IMR-90 (cell line): ENCODE results near the gene FAM184A. TPM values are rescaled to one million over a fixed set of nuclear protein-coding genes. Genes with fewer than 3 reads are reported as not detected.

Experiments used
- ATAC-seq: fragments of 200-7000 bp; cut with Tn5 transposase; 2 replicates; pipeline ENCODE4 v1.9.1; 2020; ENCODE audit warnings: low read depth, mild to moderate bottlenecking, moderate library complexity
- BruUV-seq: library from RNA; stranded (reverse); fragments of 400-500 nt; replicated peaks from 2 replicates; lab custom pipeline; 2021; lab: Mats Ljungman, UMichigan
- CTCF ChIA-PET: fragments of 300-600 bp; formaldehyde crosslinking; extraction: SDS; loops from one replicate; lab custom pipeline; 2021; ENCODE audit warnings: antibody characterized with exemption; lab: Yijun Ruan, JAX
- POLR2A ChIA-PET: fragments of 300-600 bp; sonication (Branson Sonifier 250); formaldehyde crosslinking; loops from one replicate; lab custom pipeline; 2022; ENCODE audit warnings: antibody characterized with exemption; ENCODE audit not compliant: unreplicated experiment; lab: Charles Lee
- DNase-seq: peaks from one replicate; pipeline ENCODE4 v3.0.0; 2013
- H2AFZ ChIP-seq: replicated peaks from 2 replicates; pipeline ENCODE3; 2013; ENCODE audit warnings: low read length, mild to moderate bottlenecking; ENCODE audit not compliant: poor library complexity
- H2AK5ac ChIP-seq: 2 replicates; pipeline ENCODE4 v1.6.1; 2013; ENCODE audit warnings: low read depth, low read length, inconsistent platforms
- H2AK9ac ChIP-seq: replicated peaks from 2 replicates; pipeline ENCODE3; 2013; ENCODE audit warnings: mild to moderate bottlenecking, low read depth, low read length, moderate library complexity; ENCODE audit not compliant: poor library complexity
- H2BK120ac ChIP-seq: 2 replicates; pipeline ENCODE4 v1.6.1; 2013; ENCODE audit warnings: low read depth, low read length, inconsistent platforms
- H2BK15ac ChIP-seq: 3 replicates; pipeline ENCODE4 v1.6.1; 2013; ENCODE audit warnings: low read depth, low read length, inconsistent platforms
- H2BK20ac ChIP-seq: 2 replicates; pipeline ENCODE4 v1.6.1; 2013; ENCODE audit warnings: low read depth, mild to moderate bottlenecking, inconsistent platforms, low read length, moderate library complexity
- H2BK5ac ChIP-seq: 2 replicates; pipeline ENCODE4 v1.6.1; 2013; ENCODE audit warnings: mild to moderate bottlenecking, low read depth, low read length, inconsistent platforms; ENCODE audit not compliant: poor library complexity, severe bottlenecking
- H3K14ac ChIP-seq: replicated peaks from 2 replicates; pipeline ENCODE4 v1.6.1; 2013; ENCODE audit warnings: low read depth, low read length, inconsistent platforms
- H3K18ac ChIP-seq: 2 replicates; pipeline ENCODE4 v1.6.1; 2013; ENCODE audit warnings: low read depth, low read length, control low read depth
- H3K23ac ChIP-seq: 2 replicates; pipeline ENCODE4 v1.6.1; 2013; ENCODE audit warnings: low read depth, low read length, inconsistent platforms
- H3K27ac ChIP-seq: 2 replicates; pipeline ENCODE4 v1.5.1; 2013; ENCODE audit warnings: mild to moderate bottlenecking, control low read depth, low read length; ENCODE audit not compliant: insufficient read depth
- H3K27me3 ChIP-seq: 2 replicates; pipeline ENCODE4 v1.6.1; 2013; ENCODE audit warnings: low read length; ENCODE audit not compliant: control insufficient read depth, insufficient read depth
- H3K36me3 ChIP-seq: 2 replicates; pipeline ENCODE4 v1.6.1; 2013; ENCODE audit warnings: low read length, mixed read lengths; ENCODE audit not compliant: control insufficient read depth, insufficient read depth
- H3K4ac ChIP-seq: 2 replicates; pipeline ENCODE4 v1.6.1; 2013; ENCODE audit warnings: low read depth, low read length, inconsistent platforms
- H3K4me1 ChIP-seq: 2 replicates; pipeline ENCODE4 v1.6.1; 2013; ENCODE audit warnings: low read length, mixed read lengths; ENCODE audit not compliant: control insufficient read depth, insufficient read depth
- H3K4me2 ChIP-seq: 2 replicates; pipeline ENCODE4 v1.6.1; 2013; ENCODE audit warnings: low read depth, mild to moderate bottlenecking, control low read depth, low read length, moderate library complexity
- H3K4me3 ChIP-seq: 2 replicates; pipeline ENCODE4 v1.5.1; 2013; ENCODE audit warnings: low read depth, mild to moderate bottlenecking, control low read depth, low read length, moderate library complexity; ENCODE audit not compliant: insufficient read depth
- H3K56ac ChIP-seq: 2 replicates; pipeline ENCODE4 v1.6.1; 2013; ENCODE audit warnings: low read length, inconsistent platforms; ENCODE audit not compliant: insufficient read depth; ENCODE audit errors: extremely low read depth
- H3K79me1 ChIP-seq, 2 experiments: 2 replicates each; pipeline ENCODE4 v1.6.1; 2013; ENCODE audit warnings: low read length in 2 of 2, inconsistent platforms in 1 of 2, low read depth in 1 of 2
- H3K9ac ChIP-seq: 2 replicates; pipeline ENCODE4 v1.6.1; 2013; ENCODE audit warnings: low read depth, low read length, control low read depth
- H3K9me1 ChIP-seq: 2 replicates; pipeline ENCODE4 v1.6.1; 2013; ENCODE audit warnings: low read length, inconsistent platforms; ENCODE audit not compliant: insufficient read depth
- H3K9me3 ChIP-seq: 2 replicates; pipeline ENCODE4 v1.6.1; 2013; ENCODE audit warnings: low read length; ENCODE audit not compliant: control insufficient read depth, insufficient read depth
- H4K20me1 ChIP-seq: 2 replicates; pipeline ENCODE4 v1.6.1; 2013; ENCODE audit warnings: low read length, inconsistent platforms; ENCODE audit not compliant: insufficient read depth
- H4K5ac ChIP-seq: 2 replicates; pipeline ENCODE4 v1.6.1; 2013; ENCODE audit warnings: mild to moderate bottlenecking, low read depth, low read length, control low read depth
- H4K8ac ChIP-seq, 2 experiments: 2 replicates each; pipeline ENCODE4 v1.6.1; 2013; ENCODE audit warnings: low read depth in 2 of 2, low read length in 2 of 2, control low read depth in 1 of 2, inconsistent platforms in 1 of 2
- H4K91ac ChIP-seq: 2 replicates; pipeline ENCODE4 v1.6.1; 2013; ENCODE audit warnings: low read depth, low read length, inconsistent platforms; ENCODE audit not compliant: insufficient read depth
- BHLHE40 ChIP-seq: fragments of 150-350 bp; IDR thresholded peaks from 2 replicates; pipeline ENCODE4 v1.6.1; 2016; ENCODE audit warnings: mild to moderate bottlenecking, low read depth, low read length
- CEBPB ChIP-seq: IDR thresholded peaks from 2 replicates; pipeline ENCODE4 v1.6.1; 2012; ENCODE audit warnings: low read depth, low read length, improper control_type of control experiment
- CHD1 ChIP-seq: IDR thresholded peaks from 2 replicates; pipeline ENCODE4 v1.6.1; 2012; ENCODE audit warnings: low read depth, low read length, improper control_type of control experiment
- CTCF ChIP-seq: conservative IDR thresholded peaks from 2 replicates; pipeline ENCODE4 v1.5.1; 2012; ENCODE audit warnings: mild to moderate bottlenecking, low read depth, low read length, improper control_type of control experiment
- FOS ChIP-seq: fragments of 150-350 bp; IDR thresholded peaks from 2 replicates; pipeline ENCODE4 v1.6.1; 2016; ENCODE audit warnings: low read depth, low read length
- MAFK ChIP-seq: IDR thresholded peaks from 2 replicates; pipeline ENCODE4 v1.6.1; 2012; ENCODE audit warnings: low read depth, low read length, improper control_type of control experiment
- MAZ ChIP-seq: IDR thresholded peaks from 2 replicates; pipeline ENCODE4 v1.6.1; 2012; ENCODE audit warnings: low read depth, mild to moderate bottlenecking, low read length, improper control_type of control experiment, moderate library complexity, borderline replicate concordance
- MXI1 ChIP-seq: IDR thresholded peaks from 2 replicates; pipeline ENCODE4 v1.6.1; 2012; ENCODE audit warnings: low read depth, mild to moderate bottlenecking, low read length, moderate library complexity, borderline replicate concordance
- NFE2L2 ChIP-seq: fragments of 150-350 bp; IDR thresholded peaks from 2 replicates; pipeline ENCODE4 v1.6.1; 2016; ENCODE audit warnings: low read depth, mild to moderate bottlenecking, low read length
- POLR2A ChIP-seq: IDR thresholded peaks from 2 replicates; pipeline ENCODE4 v1.6.1; 2012; ENCODE audit warnings: mild to moderate bottlenecking, low read depth, low read length
- RAD21 ChIP-seq: IDR thresholded peaks from 2 replicates; pipeline ENCODE4 v1.6.1; 2012; ENCODE audit warnings: low read length, improper control_type of control experiment
- RCOR1 ChIP-seq: IDR thresholded peaks from 2 replicates; pipeline ENCODE4 v1.6.1; 2012; ENCODE audit warnings: mild to moderate bottlenecking, low read length, improper control_type of control experiment; ENCODE audit not compliant: insufficient replicate concordance
- RFX5 ChIP-seq: IDR thresholded peaks from 2 replicates; pipeline ENCODE4 v1.8.0; 2012; ENCODE audit warnings: low read depth, mild to moderate bottlenecking, low read length, moderate library complexity
- SMC3 ChIP-seq: fragments of 150-350 bp; IDR thresholded peaks from 2 replicates; pipeline ENCODE4 v1.6.1; 2016; ENCODE audit warnings: low read depth, mild to moderate bottlenecking, antibody characterized with exemption, low read length, moderate library complexity
- WGBS, 2 experiments: methylation state at CpG; one replicate each; pipeline versions ENCODE4 v1.1.5 to v1.1.7; 2013; ENCODE audit warnings: missing lambda C conversion rate in 2 of 2; ENCODE audit not compliant: insufficient read length in 1 of 2; ENCODE audit errors: extremely low coverage in 2 of 2; 5-methylcytosine and 5-hydroxymethylcytosine counted together
- dilution Hi-C: fragments of 300-500 bp; cut with HindIII; formaldehyde crosslinking; loops from one replicate; pipeline ENCODE4 v1.14.3; 2018; ENCODE audit warnings: low sequenced_read_pairs; ENCODE audit not compliant: unreplicated experiment
- in situ Hi-C: fragments of 300-500 bp; cut with MboI; formaldehyde crosslinking; loops from 3 replicates; pipeline ENCODE4 v1.14.3; 2019; ENCODE audit warnings: low sequenced_read_pairs, inconsistent platforms, mixed read lengths
- intact Hi-C: fragments of 100-400 bp; cut with micrococcal nuclease; formaldehyde crosslinking; loops from 2 replicates; pipeline ENCODE4 v1.10.0; 2022
- polyA plus RNA-seq, 3 experiments: library from polyadenylated mRNA; depleted of rRNA; stranded (reverse); fragments of >200 nt; gene quantifications; 2 replicates each; pipeline ENCODE4 v1.2.3, GENCODE V29; 2012; ENCODE audit warnings: low replicate concordance in 1 of 3
- total RNA-seq: library from RNA; depleted of rRNA; stranded (reverse); fragments of >200 nt; gene quantifications from 2 replicates; pipeline ENCODE4 v1.2.3, GENCODE V29; 2012

Gene FAM184A
- total and polyA plus RNA-seq, 2 of the 4 experiments (the other 2 are of a cell fraction), result 0.03 TPM; not detected in 1

GRCh38 chr6:119026822-119027221 lies 51.6 kb downstream of the FAM184A start:
- no peak overlapping the region for H2AFZ ChIP-seq
- in situ Hi-C loops, result no loop called here
- no peaks in the 10 kb centered on the region for H3K27me3 ChIP-seq
- TF ChIP-seq CTCF, result no peak
- no peak for TF ChIP-seq MAZ
- TF ChIP-seq BHLHE40, result no peak
- no peak for TF ChIP-seq CEBPB
- TF ChIP-seq NFE2L2, result no peak
- no peak for TF ChIP-seq RFX5
- TF ChIP-seq FOS, result no peak
- no peak for TF ChIP-seq RAD21
- no peak for TF ChIP-seq MAFK
- no peak for TF ChIP-seq SMC3
- no peak for TF ChIP-seq CHD1
- no peak for TF ChIP-seq MXI1
- no peak for TF ChIP-seq RCOR1
- TF ChIP-seq POLR2A, result no peak
- POLR2A ChIA-PET, result no interaction called here
- intact Hi-C loops, result no loop called here
- H4K5ac ChIP-seq, result no peak overlapping the region
- H3K27ac ChIP-seq, result no peak overlapping the region
- CTCF ChIA-PET, result no interaction called here
- no peak overlapping the region for H3K4me3 ChIP-seq
- H2AK9ac ChIP-seq, result no peak overlapping the region
- no peak overlapping the region for H2BK5ac ChIP-seq
- no peak overlapping the region for H2AK5ac ChIP-seq
- H3K36me3 ChIP-seq, result no peaks in the 10 kb centered on the region
- no peak overlapping the region for H2BK20ac ChIP-seq
- H4K8ac ChIP-seq, result no peak overlapping the region
- H3K9me1 ChIP-seq, result no peaks in the 10 kb centered on the region
- no peak overlapping the region for H3K9ac ChIP-seq
- no peak overlapping the region for H3K56ac ChIP-seq
- no peak overlapping the region for H3K4ac ChIP-seq
- WGBS, 2 experiments, result 44% methylated on average over 2 of the region's 3 CpGs; no CpG with 5 or more reads in 1 of the 2 experiments
- H4K91ac ChIP-seq, result no peak overlapping the region
- no peaks in the 10 kb centered on the region for H4K20me1 ChIP-seq
- H2BK15ac ChIP-seq, result no peak overlapping the region
- dilution Hi-C loops, result no loop called here
- H3K4me1 ChIP-seq, result no peaks in the 10 kb centered on the region
- ATAC-seq (no peak), DNase-seq (no peak)
- H3K9me3 ChIP-seq, result no peaks in the 10 kb centered on the region
- no peaks in the 10 kb centered on the region for H3K79me1 ChIP-seq
- H3K4me2 ChIP-seq, result no peak overlapping the region
- no peak overlapping the region for H3K14ac ChIP-seq
- H3K23ac ChIP-seq, result no peak overlapping the region
- no peak overlapping the region for H3K18ac ChIP-seq
- BruUV-seq, result no TSS peak
- no peak overlapping the region for H2BK120ac ChIP-seq
